ENCODE data around the gene CABYR.

- TF ChIP-seq POLR2A (IDR thresholded peaks at IDR 0.05; ENCODE audit: low read length) (no peak), GATA1 (IDR thresholded peaks at IDR 0.05; ENCODE audit: low read depth, low read length) (no peak)
These were observed 11.1 kb upstream of the CABYR start for GRCh38 chr18:24127735-24128134.

Data from erythroblast (primary cell).